Measurements from ENCODE around the gene JARID2. TPM values are rescaled to one million over a fixed set of nuclear protein-coding genes. Genes with fewer than 3 reads are reported as not detected.

The JARID2 gene
- total and polyA plus RNA-seq, 2 of the 13 experiments (the other 11 are each of a cell fraction or from before 2014, with no cell fraction given) = 7.5 to 10.3 TPM

DNA sequence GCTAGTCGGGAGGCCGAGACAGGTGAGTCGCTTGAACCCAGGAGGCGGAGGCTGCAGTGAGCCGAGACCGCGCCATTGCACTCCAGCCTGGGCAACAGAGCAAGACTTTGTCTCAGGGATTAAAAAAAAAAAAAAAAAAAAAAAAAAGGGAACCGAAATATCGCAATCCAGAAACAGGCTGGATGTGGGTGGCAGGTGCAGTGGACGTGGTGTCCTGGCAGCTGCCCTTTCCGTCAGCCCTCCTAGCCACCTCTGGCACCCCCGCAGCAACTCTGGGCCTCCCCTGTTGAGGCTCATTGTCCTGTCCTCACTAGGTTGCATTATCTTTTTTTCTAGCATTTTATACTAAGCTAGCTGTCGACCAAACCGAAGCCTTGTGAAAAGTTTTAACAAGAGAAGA, 303.5 kb downstream of the JARID2 start:
- ChIA-PET CTCF (ENCODE audit: low intra/inter-chr PET ratio, low total read pairs) (no interaction called here), POLR2A (no interaction called here)
- Histone ChIP-seq H3K79me2 (ENCODE audit: insufficient read depth, low read length) (no peaks in the 10 kb centered on the region), H3K4me2 (ENCODE audit: low read depth, low read length) (no peak overlapping the region), H3K27me3 (ENCODE audit: control insufficient read depth in 1 of 2, insufficient read depth in 2 of 2, low read length in 2 of 2) (no peaks in the 10 kb centered on the region), H3K4me1 (ENCODE audit: insufficient read depth, low read length) (no peaks in the 10 kb centered on the region), H4K20me1 (ENCODE audit: insufficient read depth, low read length) (no peaks in the 10 kb centered on the region), H3K36me3 (replicated peaks in 1 of 2; ENCODE audit: control insufficient read depth in 1 of 2, insufficient read depth in 2 of 2, low read length in 2 of 2) (no peaks in the 10 kb centered on the region; a peak in 1 of 5 replicates), H3K9ac (ENCODE audit: insufficient read depth, low read depth, low read length) (no peak overlapping the region), H2AFZ (ENCODE audit: low read length) (no peak overlapping the region), H3K4me3 (replicated peaks in 1 of 3; ENCODE audit: insufficient read depth in 1 of 3, low read depth in 2 of 3, low read length in 3 of 3) (no peak overlapping the region), H3K27ac (ENCODE audit: extremely low read length, insufficient read depth, low read length) (no peak overlapping the region), H3K9me3 (ENCODE audit: low read length) (no peaks in the 10 kb centered on the region)
- 97% methylated on average over 14 of the region's 14 CpGs for WGBS (ENCODE audit: low lambda C conversion rate)
- DNase-seq (ENCODE audit: low spot score) (no peak), FAIRE-seq (no peak), ATAC-seq (no peak)
- no TSS peak for BruUV-seq (replicated peaks)
- TF ChIP-seq ZNF333 (CRISPR knock-in tag; IDR thresholded peaks at IDR 0.05; ENCODE audit: borderline replicate concordance) = no peak
- TF ChIP-seq, protein P1, sequence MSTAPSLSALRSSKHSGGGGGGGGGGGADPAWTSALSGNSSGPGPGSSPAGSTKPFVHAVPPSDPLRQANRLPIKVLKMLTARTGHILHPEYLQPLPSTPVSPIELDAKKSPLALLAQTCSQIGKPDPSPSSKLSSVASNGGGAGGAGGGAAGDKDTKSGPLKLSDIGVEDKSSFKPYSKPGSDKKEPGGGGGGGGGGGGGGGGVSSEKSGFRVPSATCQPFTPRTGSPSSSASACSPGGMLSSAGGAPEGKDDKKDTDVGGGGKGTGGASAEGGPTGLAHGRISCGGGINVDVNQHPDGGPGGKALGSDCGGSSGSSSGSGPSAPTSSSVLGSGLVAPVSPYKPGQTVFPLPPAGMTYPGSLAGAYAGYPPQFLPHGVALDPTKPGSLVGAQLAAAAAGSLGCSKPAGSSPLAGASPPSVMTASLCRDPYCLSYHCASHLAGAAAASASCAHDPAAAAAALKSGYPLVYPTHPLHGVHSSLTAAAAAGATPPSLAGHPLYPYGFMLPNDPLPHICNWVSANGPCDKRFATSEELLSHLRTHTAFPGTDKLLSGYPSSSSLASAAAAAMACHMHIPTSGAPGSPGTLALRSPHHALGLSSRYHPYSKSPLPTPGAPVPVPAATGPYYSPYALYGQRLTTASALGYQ (CRISPR knock-in tag; IDR thresholded peaks at IDR 0.05) = no peak
- no peak for TF ChIP-seq PHF8 (CRISPR knock-in tag; IDR thresholded peaks at IDR 0.05)
- TF ChIP-seq RBFOX2 (IDR thresholded peaks at IDR 0.05; ENCODE audit: low read depth, low read length) = no peak
- TF ChIP-seq MEIS2 (CRISPR knock-in tag; IDR thresholded peaks at IDR 0.05) = no peak
- no peak for TF ChIP-seq RBAK (CRISPR knock-in tag; IDR thresholded peaks at IDR 0.05)
- TF ChIP-seq TAF15 (IDR thresholded peaks at IDR 0.05; ENCODE audit: low read depth, low read length, poor library complexity, severe bottlenecking) = no peak
- no peak for TF ChIP-seq CBFB (CRISPR knock-in tag; IDR thresholded peaks at IDR 0.05)
- no peak for TF ChIP-seq RFXAP (CRISPR knock-in tag; IDR thresholded peaks at IDR 0.05; ENCODE audit: borderline replicate concordance)
- no peak for TF ChIP-seq DNMT3B (CRISPR knock-in tag; conservative IDR thresholded peaks at IDR 0.05)
- no peak for TF ChIP-seq IRF1 (CRISPR knock-in tag; IDR thresholded peaks at IDR 0.05; ENCODE audit: low read depth)
- no peak for TF ChIP-seq ZNF34 (CRISPR knock-in tag; IDR thresholded peaks at IDR 0.05; ENCODE audit: borderline replicate concordance)
- TF ChIP-seq ZNF18 (CRISPR knock-in tag; IDR thresholded peaks at IDR 0.05; ENCODE audit: insufficient replicate concordance) = no peak
- no peak for TF ChIP-seq PITX1 (CRISPR knock-in tag; IDR thresholded peaks at IDR 0.05)
- TF ChIP-seq HIVEP1 (CRISPR knock-in tag; IDR thresholded peaks at IDR 0.05) = no peak
- no peak for TF ChIP-seq HNF4G (IDR thresholded peaks at IDR 0.05; ENCODE audit: borderline replicate concordance, low read depth, low read length)
- no peak for TF ChIP-seq HNF4G (CRISPR knock-in tag; IDR thresholded peaks at IDR 0.05; ENCODE audit: borderline replicate concordance, low read depth)
- no peak for TF ChIP-seq SRF (IDR thresholded peaks at IDR 0.05; ENCODE audit: low read depth, low read length)
- no peak for TF ChIP-seq ZNF782 (CRISPR knock-in tag; IDR thresholded peaks at IDR 0.05; ENCODE audit: borderline replicate concordance)
- no peak for TF ChIP-seq ZKSCAN8 (CRISPR knock-in tag; IDR thresholded peaks at IDR 0.05; ENCODE audit: borderline replicate concordance)
- intact Hi-C loops (cut with micrococcal nuclease; ENCODE audit: unreplicated experiment) (no loop called here), in situ Hi-C loops (cut with HindIII; ENCODE audit: extremely low pct_ligation_motif_present, low pct_unique_long_range_greater_than_20kb) (no loop called here)

All from HepG2 (cell line).